Keratinocyte (primary cell): ENCODE data around the gene DRGX.

Experiments used
- EZH2 ChIP-seq: IDR thresholded peaks from one replicate; pipeline ENCODE4 v1.6.1; 2012; ENCODE audit warnings: inconsistent platforms, mild to moderate bottlenecking, low read length, moderate library complexity
- TF ChIP-seq, protein P1 (sequence below), 3 experiments: IDR thresholded peaks in 1 of 3; conservative IDR thresholded peaks in 1 of 3; optimal IDR thresholded peaks in 1 of 3; 2 replicates in 2 of 3; 3 replicates in 1 of 3; pipeline versions ENCODE3 to v1.5.1; 2011; ENCODE audit warnings: low read length in 3 of 3, mild to moderate bottlenecking in 3 of 3, moderate library complexity in 2 of 3, control low read depth in 1 of 3, inconsistent platforms in 1 of 3; ENCODE audit not compliant: insufficient read depth in 2 of 3; ENCODE audit errors: extremely low read depth in 1 of 3

DNA sequence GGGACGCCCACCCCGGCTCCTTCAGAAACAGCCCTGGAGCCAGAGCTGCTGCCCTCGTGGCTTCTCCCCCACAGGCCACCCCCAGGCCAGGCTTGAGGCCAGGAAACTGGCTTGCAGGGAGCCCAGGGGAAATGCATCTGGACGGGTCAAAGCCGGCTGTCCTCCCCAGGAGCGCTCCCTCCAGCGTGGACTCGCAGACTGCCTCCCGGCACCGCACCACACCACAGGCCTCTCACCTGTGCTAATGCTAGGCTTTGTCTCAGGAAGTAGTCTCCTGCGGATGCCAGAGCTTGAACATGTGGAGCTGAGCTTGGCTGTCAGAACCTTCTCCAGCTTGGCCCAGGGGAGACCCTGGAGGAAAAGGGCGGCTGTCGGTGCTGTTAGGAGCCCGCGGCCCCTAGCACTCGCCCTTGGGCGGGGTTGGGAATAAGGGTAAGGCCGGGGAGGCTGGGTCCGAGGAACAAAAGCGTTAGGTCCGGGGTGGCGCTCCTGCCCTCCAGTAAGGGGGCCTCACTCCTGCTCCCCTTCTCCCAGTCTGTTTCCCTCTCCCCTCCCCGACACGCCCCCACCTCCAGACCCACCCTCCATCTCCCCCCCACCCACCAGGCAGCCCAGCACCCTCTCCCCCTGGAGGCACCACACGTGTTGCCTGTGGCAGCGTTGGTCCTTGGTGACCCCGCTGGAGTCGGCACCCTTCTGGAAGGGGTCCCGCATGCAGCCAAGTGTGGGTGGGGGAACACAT, 21.6 kb upstream of the DRGX start:
- TF ChIP-seq, protein P1, sequence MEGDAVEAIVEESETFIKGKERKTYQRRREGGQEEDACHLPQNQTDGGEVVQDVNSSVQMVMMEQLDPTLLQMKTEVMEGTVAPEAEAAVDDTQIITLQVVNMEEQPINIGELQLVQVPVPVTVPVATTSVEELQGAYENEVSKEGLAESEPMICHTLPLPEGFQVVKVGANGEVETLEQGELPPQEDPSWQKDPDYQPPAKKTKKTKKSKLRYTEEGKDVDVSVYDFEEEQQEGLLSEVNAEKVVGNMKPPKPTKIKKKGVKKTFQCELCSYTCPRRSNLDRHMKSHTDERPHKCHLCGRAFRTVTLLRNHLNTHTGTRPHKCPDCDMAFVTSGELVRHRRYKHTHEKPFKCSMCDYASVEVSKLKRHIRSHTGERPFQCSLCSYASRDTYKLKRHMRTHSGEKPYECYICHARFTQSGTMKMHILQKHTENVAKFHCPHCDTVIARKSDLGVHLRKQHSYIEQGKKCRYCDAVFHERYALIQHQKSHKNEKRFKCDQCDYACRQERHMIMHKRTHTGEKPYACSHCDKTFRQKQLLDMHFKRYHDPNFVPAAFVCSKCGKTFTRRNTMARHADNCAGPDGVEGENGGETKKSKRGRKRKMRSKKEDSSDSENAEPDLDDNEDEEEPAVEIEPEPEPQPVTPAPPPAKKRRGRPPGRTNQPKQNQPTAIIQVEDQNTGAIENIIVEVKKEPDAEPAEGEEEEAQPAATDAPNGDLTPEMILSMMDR (optimal IDR thresholded peaks at IDR 0.05 in 1 of 3, IDR thresholded peaks at IDR 0.05 in 1 of 3, conservative IDR thresholded peaks at IDR 0.05 in 1 of 3; ENCODE audit: extremely low read depth in 1 of 3, insufficient read depth in 2 of 3, low read length in 3 of 3) = no peak
- no peak for TF ChIP-seq EZH2
